Adrenal gland (tissue), 5 donors: ENCODE measurements around the gene OR10G4.

ENCODE experiments used
- CTCF ChIP-seq, 6 experiments: fragments of 450-650 bp in 4 of 6; fragments of 200-600 bp in 2 of 6; sonication (generic) in 1 of 6; IDR thresholded peaks; 1 replicate in 5 of 6; 2 replicates in 1 of 6; pipeline versions ENCODE4 v1.5.1 to v1.8.0; 2016 to 2021; ENCODE audit warnings: antibody characterized with exemption in 6 of 6, mild to moderate bottlenecking in 2 of 6, moderate library complexity in 1 of 6
- POLR2A ChIP-seq, 2 donors: fragments of 450-650 bp; IDR thresholded peaks; one replicate each; pipeline ENCODE4 v1.6.1; 2017; ENCODE audit warnings: antibody characterized with exemption in 2 of 2, mild to moderate bottlenecking in 2 of 2, moderate library complexity in 1 of 2
- donor health status: DM: no; HTN: no; CAD: no.

DNA sequence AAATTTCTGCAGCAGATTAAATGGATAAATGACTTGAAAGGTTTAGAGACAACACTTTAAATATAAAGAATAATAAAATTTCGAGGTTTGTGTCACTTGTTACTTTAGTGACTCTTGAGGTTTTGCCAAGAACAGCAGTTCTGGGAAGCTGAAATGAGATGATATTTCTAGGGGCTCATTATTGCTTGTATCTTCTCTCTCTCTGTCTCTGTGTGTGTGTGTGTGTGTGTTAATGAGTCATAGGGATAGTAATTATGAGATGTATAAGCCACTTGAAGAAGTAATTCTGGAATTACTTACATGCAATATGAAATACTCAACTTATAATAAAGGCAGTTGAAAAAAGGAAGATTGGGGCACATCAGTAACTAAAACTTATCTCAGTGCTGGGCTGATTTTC lies 38.0 kb downstream of the OR10G4 start:
- TF ChIP-seq CTCF (IDR thresholded peaks at IDR 0.05) (no peak), POLR2A (IDR thresholded peaks at IDR 0.05) (no peak)
